RWPE1 (cell line): ENCODE measurements around the gene FNDC3B.
A peak's percentile ranks its signal among the peaks of the same experiment; 100 is the strongest.

Experiments used
- CTCF ChIA-PET: fragments of 350-600 bp; sonication (Branson Sonifier 250); formaldehyde crosslinking; extraction: SDS; loops from one replicate; lab custom pipeline; 2021; lab: Yijun Ruan, JAX
- POLR2A ChIA-PET: fragments of 400-600 bp; formaldehyde crosslinking; extraction: SDS; loops from one replicate; lab custom pipeline; 2020; ENCODE audit warnings: antibody characterized with exemption; ENCODE audit not compliant: low non-redundant PET; lab: Yijun Ruan, JAX
- DNase-seq: peaks from one replicate; pipeline ENCODE4 v3.0.0; 2012; ENCODE audit warnings: low spot score
- H3K27ac ChIP-seq: fragments of 450-650 bp; 2 replicates; pipeline ENCODE4 v1.5.1; 2017
- CTCF ChIP-seq: fragments of 450-650 bp; conservative IDR thresholded peaks from 2 replicates; pipeline ENCODE4 v1.5.1; 2017; ENCODE audit warnings: low read depth, mild to moderate bottlenecking

Gene FNDC3B

GRCh38 chr3:172150268-172150667, 110.9 kb downstream of the FNDC3B start:
- no peak for TF ChIP-seq CTCF
- ChIA-PET POLR2A (no interaction called here), CTCF (interaction anchor here (0.5 to 0.6 kb wide), 2 partner anchors 97 to 567 kb away, joined by 4 read pairs; no protein-coding TSS in a partner anchor)
- no peak overlapping the region for H3K27ac ChIP-seq
- DNase-seq = no peak

DNA sequence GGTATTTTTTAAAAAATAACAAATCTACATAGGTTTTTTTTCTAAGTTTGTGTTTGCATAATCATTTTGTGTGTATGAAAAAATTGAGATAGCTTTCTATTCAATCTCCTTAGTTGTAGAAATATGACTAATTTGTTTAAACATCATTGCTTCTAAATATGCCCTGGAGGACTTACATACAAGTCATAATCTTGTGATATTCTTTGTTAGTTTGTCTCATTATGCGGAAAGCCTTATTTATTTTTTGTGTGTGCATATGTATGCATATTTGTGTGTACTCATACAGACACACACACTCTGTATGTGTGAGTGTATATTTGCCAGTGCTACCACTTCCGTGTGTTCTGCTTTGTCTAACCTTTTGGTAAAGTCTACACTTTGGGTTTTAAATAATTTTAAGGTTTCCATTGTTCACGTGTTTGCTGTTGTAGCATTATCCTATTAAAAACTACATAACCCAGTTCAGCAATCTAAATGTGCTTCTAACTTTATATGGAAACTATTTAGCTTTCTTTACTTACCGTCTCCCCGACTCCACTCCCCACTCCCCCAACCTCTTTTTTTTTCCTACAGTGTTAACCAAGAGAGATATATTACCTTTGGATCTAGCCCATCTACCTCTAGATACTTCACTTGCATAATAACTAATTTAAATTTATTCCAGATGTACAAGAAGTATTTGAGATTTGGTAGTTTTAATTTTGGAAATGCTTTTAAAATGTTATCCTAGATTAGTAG, 111.7 kb downstream of the FNDC3B start:
- no peak for DNase-seq
- ChIA-PET CTCF (interaction anchor here (0.5 to 0.6 kb wide), 2 partner anchors 9 to 96 kb away, joined by 4 read pairs; no protein-coding TSS in a partner anchor), POLR2A (no interaction called here)
- no peak for TF ChIP-seq CTCF
- H3K27ac ChIP-seq = no peak overlapping the region

GRCh38 chr3:172151651-172152649, 112.6 kb downstream of the FNDC3B start:
- no peak for TF ChIP-seq CTCF
- DNase-seq = no peak
- ChIA-PET CTCF (no interaction called here), POLR2A (no interaction called here)
- peak overlapping the region; percentile 94; the same call in 1 of the 2 replicates for H3K27ac ChIP-seq

DNA sequence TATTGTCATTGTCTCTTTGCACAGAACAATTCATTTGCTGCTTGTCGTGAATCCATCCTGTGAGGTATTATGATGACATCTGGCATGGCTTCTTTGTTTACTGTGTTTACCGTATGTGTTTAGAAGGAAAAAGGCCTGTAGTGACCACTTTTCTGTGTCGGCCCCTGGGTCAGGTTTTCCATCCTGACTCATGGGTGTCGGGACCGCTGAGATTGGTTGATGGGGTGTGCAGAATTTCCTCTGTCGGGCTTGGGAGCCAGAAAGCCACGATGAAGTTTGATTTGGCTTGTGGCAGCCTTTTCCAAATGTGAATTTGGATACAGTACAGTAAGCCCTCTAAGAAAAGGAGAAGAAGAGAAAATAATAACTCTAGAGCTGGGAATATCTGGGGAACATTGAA, 113.5 kb downstream of the FNDC3B start:
- DNase-seq = no peak
- H3K27ac ChIP-seq = peak overlapping the region; percentile 94
- ChIA-PET CTCF (no interaction called here), POLR2A (no interaction called here)
- TF ChIP-seq CTCF = no peak

GRCh38 chr3:172153335-172153861, 114.0 kb downstream of the FNDC3B start:
- TF ChIP-seq CTCF = no peak
- DNase-seq = peak; percentile 73
- CTCF ChIA-PET = no interaction called here
- POLR2A ChIA-PET = no interaction called here
- H3K27ac ChIP-seq = peak overlapping the region; percentile 94
